Activated CD8-positive, alpha-beta T cell treated with anti-CD3 and anti-CD28 coated beads for 36 hours (primary cell): ENCODE data around the gene ITPKB. TPM values are rescaled to one million over a fixed set of nuclear protein-coding genes. Genes with fewer than 3 reads are reported as not detected.
"Not testable (repeated sequence)": the region's sequence is repeated elsewhere in the genome, so short reads cannot be mapped to it uniquely, and the experiment has no call there.

ENCODE experiments used
- ATAC-seq: fragments of 200-7000 bp; cut with Tn5 transposase; one replicate; pipeline ENCODE4 v1.10.0; 2021; ENCODE audit warnings: mild to moderate bottlenecking, moderate library complexity
- CTCF ChIA-PET: fragments of 350-600 bp; sonication (Branson Sonifier 250); formaldehyde crosslinking; loops from one replicate; lab custom pipeline; 2021; ENCODE audit warnings: antibody characterized with exemption; lab: Charles Lee
- POLR2A ChIA-PET: fragments of 350-600 bp; sonication (Branson Sonifier 250); formaldehyde crosslinking; loops from one replicate; lab custom pipeline; 2021; ENCODE audit warnings: antibody characterized with exemption; lab: Charles Lee
- DNase-seq: peaks from one replicate; pipeline ENCODE4 v3.0.0-alpha.2; 2020
- H3K27ac Mint-ChIP-seq: one replicate; pipeline ENCODE4 v1.8.0; 2021; ENCODE audit warnings: mild to moderate bottlenecking, mixed read lengths
- H3K27me3 Mint-ChIP-seq: one replicate; pipeline ENCODE4 v1.8.0; 2021; ENCODE audit warnings: mixed read lengths
- H3K36me3 Mint-ChIP-seq: one replicate; pipeline ENCODE4 v1.8.0; 2021; ENCODE audit warnings: low read depth, mixed read lengths
- H3K4me1 Mint-ChIP-seq: one replicate; pipeline ENCODE4 v1.8.0; 2021; ENCODE audit warnings: low read depth, mixed read lengths
- H3K4me3 Mint-ChIP-seq: one replicate; pipeline ENCODE4 v1.8.0; 2021; ENCODE audit warnings: mild to moderate bottlenecking, moderate library complexity, mixed read lengths
- H3K9me3 Mint-ChIP-seq: one replicate; pipeline ENCODE4 v1.8.0; 2021; ENCODE audit warnings: mixed read lengths
- intact Hi-C: fragments of 100-400 bp; cut with micrococcal nuclease; formaldehyde crosslinking; loops from one replicate; pipeline ENCODE4 v1.10.0; 2022
- total RNA-seq, 2 experiments: library from RNA; stranded (reverse); gene quantifications; one replicate each; pipeline ENCODE4 v1.2.3, GENCODE V29; 2021
- TF ChIP-seq, protein P1 (sequence below): fragments of 200-600 bp; IDR thresholded peaks from one replicate; pipeline ENCODE4 v1.8.0; 2022; ENCODE audit warnings: antibody characterized with exemption, mild to moderate bottlenecking

Gene ITPKB
- total RNA-seq, 2 experiments from 2014 or later, result 40.8 to 42.6 TPM

DNA sequence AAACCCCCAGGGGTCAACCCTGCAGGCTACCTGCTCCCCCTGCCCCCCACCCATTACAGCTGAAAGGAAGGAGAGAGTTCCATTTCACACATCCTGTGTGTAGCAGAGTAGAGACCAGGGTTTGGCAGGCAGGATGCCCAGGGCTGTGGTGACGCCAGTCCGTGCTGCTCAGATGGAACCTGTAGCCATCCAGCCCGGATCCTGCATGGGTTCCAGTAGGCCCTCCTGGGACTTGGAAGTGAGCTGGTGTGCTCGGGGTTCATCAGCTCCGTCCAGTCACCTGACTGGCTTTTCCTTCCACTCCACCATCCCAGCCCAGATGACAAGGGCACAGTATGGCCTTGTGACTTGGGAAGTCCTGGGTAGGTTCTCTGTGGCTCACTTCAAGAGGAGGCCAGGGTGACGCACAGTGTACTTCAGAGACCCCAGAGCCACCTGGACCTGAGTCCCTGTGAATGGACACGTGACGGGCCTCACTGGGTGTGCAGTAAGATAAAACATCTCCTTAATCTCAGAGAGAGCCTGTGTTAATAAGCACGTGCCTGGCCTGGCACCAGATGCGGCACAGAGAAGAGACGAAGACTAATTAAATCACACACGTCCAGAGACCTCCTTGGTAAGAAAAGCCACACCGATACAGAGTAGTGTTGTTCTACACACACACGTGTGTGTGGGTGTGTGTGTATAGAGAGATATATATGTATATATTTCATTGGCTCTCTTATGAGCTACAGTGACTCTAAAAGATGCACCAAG is 16.0 kb downstream of the ITPKB start:
- peak overlapping the region; percentile 95 for H3K27ac Mint-ChIP-seq
- H3K9me3 Mint-ChIP-seq, result no peaks in the 10 kb centered on the region
- TF ChIP-seq, protein P1, sequence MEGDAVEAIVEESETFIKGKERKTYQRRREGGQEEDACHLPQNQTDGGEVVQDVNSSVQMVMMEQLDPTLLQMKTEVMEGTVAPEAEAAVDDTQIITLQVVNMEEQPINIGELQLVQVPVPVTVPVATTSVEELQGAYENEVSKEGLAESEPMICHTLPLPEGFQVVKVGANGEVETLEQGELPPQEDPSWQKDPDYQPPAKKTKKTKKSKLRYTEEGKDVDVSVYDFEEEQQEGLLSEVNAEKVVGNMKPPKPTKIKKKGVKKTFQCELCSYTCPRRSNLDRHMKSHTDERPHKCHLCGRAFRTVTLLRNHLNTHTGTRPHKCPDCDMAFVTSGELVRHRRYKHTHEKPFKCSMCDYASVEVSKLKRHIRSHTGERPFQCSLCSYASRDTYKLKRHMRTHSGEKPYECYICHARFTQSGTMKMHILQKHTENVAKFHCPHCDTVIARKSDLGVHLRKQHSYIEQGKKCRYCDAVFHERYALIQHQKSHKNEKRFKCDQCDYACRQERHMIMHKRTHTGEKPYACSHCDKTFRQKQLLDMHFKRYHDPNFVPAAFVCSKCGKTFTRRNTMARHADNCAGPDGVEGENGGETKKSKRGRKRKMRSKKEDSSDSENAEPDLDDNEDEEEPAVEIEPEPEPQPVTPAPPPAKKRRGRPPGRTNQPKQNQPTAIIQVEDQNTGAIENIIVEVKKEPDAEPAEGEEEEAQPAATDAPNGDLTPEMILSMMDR, result no peak
- peaks cover 90% of the 10 kb centered on the region for H3K4me1 Mint-ChIP-seq
- DNase-seq, result peak; percentile 61
- peak; percentile 21 for ATAC-seq
- H3K4me3 Mint-ChIP-seq, result peak overlapping the region; percentile 92
- peaks cover 69% of the 10 kb centered on the region for H3K36me3 Mint-ChIP-seq
- CTCF ChIA-PET, result interaction anchor here (0.8 to 3.0 kb wide), 9 partner anchors 8 to 97 kb away, joined by 3 to 12 read pairs (median 4); no protein-coding TSS in a partner anchor
- no peaks in the 10 kb centered on the region for H3K27me3 Mint-ChIP-seq
- intact Hi-C loops, result no loop called here
- POLR2A ChIA-PET, result interaction anchor here (1.3 to 2.3 kb wide), 7 partner anchors 20 to 80 kb away, joined by 3 to 19 read pairs (median 6); no protein-coding TSS in a partner anchor

DNA sequence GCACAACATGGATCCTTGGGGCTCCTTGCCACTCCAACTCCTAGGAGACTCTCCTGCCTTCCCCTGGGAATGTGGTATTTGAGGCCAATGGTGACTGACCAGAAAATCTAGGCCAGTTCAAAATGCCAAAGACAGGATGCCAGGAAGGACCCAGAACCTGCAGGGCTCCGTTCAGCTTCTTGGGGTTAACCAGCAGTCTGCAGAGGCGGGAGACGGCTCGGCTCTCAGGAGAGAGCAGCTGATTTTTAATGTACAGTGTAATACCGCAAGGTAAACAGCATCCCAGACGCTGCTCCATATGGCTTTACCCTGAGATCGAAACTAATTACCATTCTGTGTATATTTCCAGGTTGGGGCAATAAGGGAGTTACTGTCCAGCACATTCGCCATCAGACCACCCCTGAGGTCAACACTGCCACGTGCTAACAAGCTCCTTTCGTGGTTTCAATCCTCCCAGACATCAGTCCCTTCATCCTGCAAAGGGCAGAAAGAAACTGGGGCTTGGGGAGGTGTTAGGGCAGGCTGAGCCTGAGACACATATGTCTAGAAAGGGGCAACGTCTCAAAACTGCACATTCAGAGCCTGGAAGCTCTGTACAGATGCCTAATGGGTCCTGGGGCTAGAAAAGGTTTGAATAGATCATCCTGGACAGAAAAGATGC is 16.7 kb downstream of the ITPKB start:
- peak overlapping the region; percentile 95 for H3K27ac Mint-ChIP-seq
- H3K4me1 Mint-ChIP-seq, result peaks cover 88% of the 10 kb centered on the region
- H3K36me3 Mint-ChIP-seq, result peaks cover 70% of the 10 kb centered on the region
- ChIA-PET POLR2A (interaction anchor here (0.7 to 2.3 kb wide), 8 partner anchors 19 to 79 kb away, joined by 3 to 19 read pairs (median 4); no protein-coding TSS in a partner anchor), CTCF (interaction anchor here (0.8 to 3.0 kb wide), 8 partner anchors 9 to 87 kb away, joined by 3 to 12 read pairs (median 4); no protein-coding TSS in a partner anchor)
- no peaks in the 10 kb centered on the region for H3K9me3 Mint-ChIP-seq
- peak overlapping the region; percentile 92 for H3K4me3 Mint-ChIP-seq
- intact Hi-C loops, result no loop called here
- TF ChIP-seq, protein P1, result no peak
- DNase-seq (peak; percentile 44), ATAC-seq (peak; percentile 11)
- no peaks in the 10 kb centered on the region for H3K27me3 Mint-ChIP-seq

DNA sequence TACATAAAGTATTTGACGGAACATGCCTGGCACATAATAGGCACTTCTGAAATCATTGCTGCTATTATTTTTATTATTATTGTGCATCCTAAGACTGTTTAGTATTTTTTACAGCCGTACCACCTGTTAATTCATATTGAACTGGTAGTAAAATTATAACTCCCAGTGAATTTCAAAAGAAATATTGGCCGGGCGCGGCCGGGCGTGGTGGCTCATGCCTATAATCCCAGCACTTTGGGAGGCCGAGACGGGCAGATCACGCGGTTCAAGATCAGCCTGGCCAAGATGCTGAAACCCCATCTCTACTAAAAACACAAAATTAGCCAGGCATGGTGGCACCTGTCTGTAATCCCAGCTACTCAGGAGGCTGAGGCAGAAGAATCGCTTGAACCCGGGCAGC is 18.5 kb downstream of the ITPKB start:
- intact Hi-C loops, DNase-seq, H3K27me3 Mint-ChIP-seq, H3K9me3 Mint-ChIP-seq, ATAC-seq, H3K4me3 Mint-ChIP-seq: not testable (repeated sequence)
- H3K27ac Mint-ChIP-seq, result peak overlapping the region; percentile 90
- POLR2A ChIA-PET, result interaction anchor here (1.2 to 1.7 kb wide), 3 partner anchors 9 to 35 kb away, joined by 3 to 7 read pairs (median 4); no protein-coding TSS in a partner anchor
- CTCF ChIA-PET, result interaction anchor here (1.1 kb wide), 1 partner anchor 77 kb away, joined by 3 read pairs; no protein-coding TSS in a partner anchor
- peaks cover 86% of the 10 kb centered on the region for H3K4me1 Mint-ChIP-seq
- H3K36me3 Mint-ChIP-seq, result peaks cover 63% of the 10 kb centered on the region

DNA sequence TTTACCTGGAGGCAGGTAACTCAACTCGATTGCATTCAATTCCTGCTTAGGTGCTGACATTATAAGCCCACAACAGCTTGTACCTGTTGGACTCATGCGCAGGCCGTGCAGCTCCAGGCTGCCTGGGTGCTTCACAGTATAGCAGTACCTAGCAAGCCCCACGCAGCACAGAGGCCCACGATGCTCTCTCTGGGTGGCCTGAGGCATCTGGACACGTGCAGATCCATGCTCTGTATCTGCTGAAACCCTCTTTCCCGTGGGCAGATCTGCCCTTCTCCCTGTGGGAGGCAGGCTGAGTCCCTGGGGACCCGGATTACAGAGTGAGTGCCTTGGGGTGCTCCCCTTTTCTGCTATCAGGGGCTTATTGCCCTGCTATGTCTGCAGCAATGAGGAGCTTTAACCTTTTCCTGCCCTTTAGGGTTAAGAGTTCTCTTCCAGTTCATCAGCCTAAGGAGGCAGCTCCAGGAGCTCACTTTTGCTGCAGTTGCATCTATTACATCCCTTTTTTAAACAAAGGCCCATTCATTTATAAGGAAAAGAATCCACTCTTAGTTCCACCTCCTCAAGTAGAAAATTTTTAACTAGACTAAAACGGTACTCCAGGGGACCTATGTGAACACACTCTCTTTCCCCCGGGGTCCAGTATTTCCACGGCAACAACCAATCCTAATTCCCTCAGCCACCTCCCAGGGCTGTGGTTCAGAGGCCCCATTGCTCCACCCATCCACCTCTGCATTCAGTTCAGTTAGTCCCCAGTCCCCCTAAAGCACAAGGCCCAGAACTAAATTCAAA is 19.3 kb downstream of the ITPKB start:
- H3K4me3 Mint-ChIP-seq, result peak overlapping the region; percentile 20
- intact Hi-C loops, result no loop called here
- H3K9me3 Mint-ChIP-seq, result peaks cover 4% of the 10 kb centered on the region
- ChIA-PET CTCF (interaction anchor here (0.9 to 1.9 kb wide), 6 partner anchors 10 to 86 kb away, joined by 3 to 6 read pairs (median 4); no protein-coding TSS in a partner anchor), POLR2A (interaction anchor here (0.7 to 1.7 kb wide), 5 partner anchors 9 to 76 kb away, joined by 3 to 7 read pairs (median 3); no protein-coding TSS in a partner anchor)
- no peaks in the 10 kb centered on the region for H3K27me3 Mint-ChIP-seq
- H3K4me1 Mint-ChIP-seq, result peaks cover 86% of the 10 kb centered on the region
- DNase-seq (no peak), ATAC-seq (no peak)
- H3K27ac Mint-ChIP-seq, result peak overlapping the region; percentile 90
- TF ChIP-seq, protein P1, result no peak
- H3K36me3 Mint-ChIP-seq, result peaks cover 64% of the 10 kb centered on the region
